Lower leg skin (tissue), 3 donors: ENCODE measurements around the gene KIF1A.

Experiments used
- POLR2A ChIP-seq, 2 donors: fragments of 450-650 bp; IDR thresholded peaks; one replicate each; pipeline ENCODE4 v1.6.1; 2016 to 2017; ENCODE audit warnings: antibody characterized with exemption in 2 of 2, mild to moderate bottlenecking in 1 of 2, moderate library complexity in 1 of 2
- TF ChIP-seq, protein P1 (sequence below), 3 donors: fragments of 450-650 bp; IDR thresholded peaks; one replicate each; pipeline ENCODE4 v1.5.1; 2016; ENCODE audit warnings: antibody characterized with exemption in 3 of 3, mild to moderate bottlenecking in 3 of 3, moderate library complexity in 2 of 3

DNA sequence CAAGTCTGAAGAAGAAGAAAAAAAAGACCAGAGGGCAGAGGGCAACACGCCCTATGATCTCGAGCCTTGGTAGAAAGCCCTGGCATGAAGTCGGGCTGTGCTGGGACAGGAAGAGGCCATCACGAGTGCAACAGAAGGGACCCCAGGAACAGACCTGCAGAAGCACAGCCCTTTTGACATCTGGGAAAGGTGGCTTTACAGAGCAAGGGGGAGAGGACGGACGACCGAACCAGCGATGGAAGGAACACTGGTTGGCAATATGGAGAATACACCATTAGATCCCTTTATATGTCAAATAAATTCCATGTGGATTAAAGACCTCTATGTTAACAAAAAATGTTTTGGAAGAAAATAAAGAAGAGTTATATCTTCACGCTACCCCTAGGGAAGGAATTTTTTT lies 10.7 kb downstream of the KIF1A start:
- TF ChIP-seq, protein P1, sequence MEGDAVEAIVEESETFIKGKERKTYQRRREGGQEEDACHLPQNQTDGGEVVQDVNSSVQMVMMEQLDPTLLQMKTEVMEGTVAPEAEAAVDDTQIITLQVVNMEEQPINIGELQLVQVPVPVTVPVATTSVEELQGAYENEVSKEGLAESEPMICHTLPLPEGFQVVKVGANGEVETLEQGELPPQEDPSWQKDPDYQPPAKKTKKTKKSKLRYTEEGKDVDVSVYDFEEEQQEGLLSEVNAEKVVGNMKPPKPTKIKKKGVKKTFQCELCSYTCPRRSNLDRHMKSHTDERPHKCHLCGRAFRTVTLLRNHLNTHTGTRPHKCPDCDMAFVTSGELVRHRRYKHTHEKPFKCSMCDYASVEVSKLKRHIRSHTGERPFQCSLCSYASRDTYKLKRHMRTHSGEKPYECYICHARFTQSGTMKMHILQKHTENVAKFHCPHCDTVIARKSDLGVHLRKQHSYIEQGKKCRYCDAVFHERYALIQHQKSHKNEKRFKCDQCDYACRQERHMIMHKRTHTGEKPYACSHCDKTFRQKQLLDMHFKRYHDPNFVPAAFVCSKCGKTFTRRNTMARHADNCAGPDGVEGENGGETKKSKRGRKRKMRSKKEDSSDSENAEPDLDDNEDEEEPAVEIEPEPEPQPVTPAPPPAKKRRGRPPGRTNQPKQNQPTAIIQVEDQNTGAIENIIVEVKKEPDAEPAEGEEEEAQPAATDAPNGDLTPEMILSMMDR (IDR thresholded peaks at IDR 0.05) = no peak
- no peak for TF ChIP-seq POLR2A (IDR thresholded peaks at IDR 0.05)
